HCT116 (cell line): Measurements from ENCODE around the gene DHFR2. TPM values are rescaled to one million over a fixed set of nuclear protein-coding genes. Genes with fewer than 3 reads are reported as not detected.
"Not testable (repeated sequence)": the region's sequence is repeated elsewhere in the genome, so short reads cannot be mapped to it uniquely, and the experiment has no call there.

ENCODE experiments used
- ATAC-seq: fragments of 200-7000 bp; cut with Tn5 transposase; 2 replicates; pipeline ENCODE4 v1.9.1; 2020; ENCODE audit warnings: mild to moderate bottlenecking, moderate library complexity
- BruUV-seq: library from RNA; stranded (reverse); fragments of 400-500 nt; replicated peaks from 2 replicates; lab custom pipeline; 2021; lab: Mats Ljungman, UMichigan
- CTCF ChIA-PET: fragments of 300-600 bp; sonication (Branson Sonifier 250); formaldehyde crosslinking; loops from one replicate; lab custom pipeline; 2021; ENCODE audit warnings: antibody characterized with exemption; lab: Charles Lee
- POLR2A ChIA-PET: fragments of 300-600, 350-600 bp; sonication (Branson Sonifier 250); formaldehyde crosslinking; loops from one replicate; lab custom pipeline; 2021; ENCODE audit warnings: antibody characterized with exemption; lab: Charles Lee
- RAD21 ChIA-PET, 2 experiments: fragments of 300-600 bp; sonication (Branson Sonifier 250); formaldehyde crosslinking; loops; one replicate each; lab custom pipeline; 2023; ENCODE audit warnings: low total read pairs in 2 of 2; ENCODE audit not compliant: uncharacterized antibody in 2 of 2, unreplicated experiment in 2 of 2, low non-redundant PET in 1 of 2; lab: Charles Lee
- DNase-seq: peaks from one replicate; pipeline ENCODE4 v3.0.0-alpha.2; 2010; ENCODE audit warnings: low read depth, low spot score
- H2AFZ ChIP-seq: fragments of 200-600 bp; shearing (Covaris generic), sonication (generic); 2 replicates; pipeline ENCODE4 v1.6.1; 2017; ENCODE audit warnings: low read depth, mixed run types, mixed read lengths, antibody characterized with exemption, low read length; ENCODE audit not compliant: poor library complexity, severe bottlenecking
- H3K27ac ChIP-seq: 2 replicates; pipeline ENCODE4 v1.5.1; 2012; ENCODE audit warnings: low read depth, low read length
- H3K27me3 ChIP-seq: fragments of 200-600 bp; sonication (generic); 2 replicates; pipeline ENCODE4 v1.6.1; 2016; ENCODE audit warnings: mixed run types, low read length, mixed read lengths; ENCODE audit not compliant: insufficient read depth
- H3K36me3 ChIP-seq, 2 experiments: fragments of 200-500 bp in 1 of 2; fragments of 200-600 bp in 1 of 2; sonication (Bioruptor generic) in 1 of 2; sonication (generic) in 1 of 2; 2 replicates each; pipeline versions ENCODE4 v1.5.1 to v1.6.1; 2014 to 2016; ENCODE audit warnings: low read length in 2 of 2, inconsistent platforms in 1 of 2, mixed read lengths in 1 of 2, mixed run types in 1 of 2; ENCODE audit not compliant: insufficient read depth in 2 of 2, control insufficient read depth in 1 of 2
- H3K4me1 ChIP-seq, 2 experiments: fragments of 200-600 bp in 1 of 2; sonication (generic) in 1 of 2; 2 replicates each; pipeline versions ENCODE4 v1.5.1 to v1.6.1; 2012 to 2017; ENCODE audit warnings: low read length in 2 of 2, inconsistent platforms in 1 of 2, mild to moderate bottlenecking in 1 of 2, mixed read lengths in 1 of 2, mixed run types in 1 of 2, moderate library complexity in 1 of 2; ENCODE audit not compliant: insufficient read depth in 2 of 2, control insufficient read depth in 1 of 2
- H3K4me2 ChIP-seq: fragments of 200-600 bp; sonication (generic); 2 replicates; pipeline ENCODE4 v1.6.1; 2017; ENCODE audit warnings: mixed run types, low read length, mixed read lengths
- H3K4me3 ChIP-seq, 2 experiments: fragments of 200-600 bp in 1 of 2; sonication (generic) in 1 of 2; replicated peaks in 1 of 2; 2 replicates each; pipeline ENCODE4 v1.5.1; 2011 to 2016; ENCODE audit warnings: low read length in 2 of 2, control low read depth in 1 of 2, low read depth in 1 of 2, mild to moderate bottlenecking in 1 of 2, mixed read lengths in 1 of 2, mixed run types in 1 of 2
- H3K79me2 ChIP-seq: fragments of 200-600 bp; sonication (generic); 2 replicates; pipeline ENCODE4 v1.6.1; 2017; ENCODE audit warnings: mild to moderate bottlenecking, mixed run types, low read length, moderate library complexity, mixed read lengths; ENCODE audit not compliant: insufficient read depth
- H3K9ac ChIP-seq: fragments of 200-600 bp; sonication (generic); 2 replicates; pipeline ENCODE4 v1.6.1; 2016; ENCODE audit warnings: low read length, mixed read lengths
- H3K9me2 ChIP-seq: fragments of 200-600 bp; sonication (generic), shearing (Covaris generic); 2 replicates; pipeline ENCODE4 v1.6.1; 2017; ENCODE audit warnings: mixed run types, mild to moderate bottlenecking, moderate library complexity; ENCODE audit not compliant: insufficient read depth
- H3K9me3 ChIP-seq, 2 experiments: fragments of 200-500 bp in 1 of 2; fragments of 200-600 bp in 1 of 2; sonication (Bioruptor generic) in 1 of 2; sonication (generic) in 1 of 2; 2 replicates each; pipeline ENCODE4 v1.6.1; 2014 to 2017; ENCODE audit warnings: low read length in 2 of 2, mixed read lengths in 2 of 2, inconsistent platforms in 1 of 2, low read depth in 1 of 2, mild to moderate bottlenecking in 1 of 2, mixed run types in 1 of 2, moderate library complexity in 1 of 2; ENCODE audit not compliant: control insufficient read depth in 1 of 2, insufficient read depth in 1 of 2
- H4K20me1 ChIP-seq: fragments of 200-600 bp; sonication (generic), shearing (Covaris generic); 2 replicates; pipeline ENCODE4 v1.6.1; 2017; ENCODE audit warnings: mixed run types, mild to moderate bottlenecking, moderate library complexity; ENCODE audit not compliant: insufficient read depth
- EGR1 ChIP-seq: IDR thresholded peaks from 2 replicates; pipeline ENCODE4 v1.6.1; 2012; ENCODE audit warnings: low read depth
- REST ChIP-seq: IDR thresholded peaks from 2 replicates; pipeline ENCODE4 v1.6.1; 2012; ENCODE audit warnings: low read depth
- intact Hi-C: fragments of 100-400 bp; cut with micrococcal nuclease; formaldehyde crosslinking; loops from 2 replicates; pipeline ENCODE4 v1.10.0; 2022
- total RNA-seq: library from RNA; stranded (reverse); gene quantifications from one replicate; pipeline ENCODE4 v1.2.1, GENCODE V29; 2021; ENCODE audit not compliant: unreplicated experiment

DHFR2 gene
- total RNA-seq, 1 experiment from 2014 or later: 1.8 TPM

- Histone ChIP-seq H3K4me2 (no peak overlapping the region), H3K4me3 (no peak overlapping the region), H3K36me3 (no peaks in the 10 kb centered on the region; a peak in 1 of 4 replicates), H3K27me3 (no peaks in the 10 kb centered on the region), H4K20me1 (no peaks in the 10 kb centered on the region), H3K79me2 (no peaks in the 10 kb centered on the region), H3K9me3 (no peaks in the 10 kb centered on the region), H3K27ac (no peak overlapping the region), H3K4me1 (no peaks in the 10 kb centered on the region), H2AFZ (no peak overlapping the region), H3K9me2 (no peaks in the 10 kb centered on the region), H3K9ac (no peak overlapping the region)
- intact Hi-C loops: no loop called here
- RAD21 ChIA-PET: no interaction called here
- TF ChIP-seq EGR1: no peak
- no peak for TF ChIP-seq REST
- ATAC-seq: no peak
- no TSS peak for BruUV-seq
- POLR2A ChIA-PET: interaction anchor here (2.0 kb wide), 1 partner anchor 19 kb away, joined by 6 read pairs; the partner anchor contains the start of genes DHFR2 and NSUN3
- CTCF ChIA-PET: interaction anchor here (1.9 kb wide), 1 partner anchor 13 kb away, joined by 6 read pairs; no protein-coding TSS in a partner anchor
- DNase-seq: no peak
Measured at GRCh38 chr3:94081884-94082283, 19.2 kb upstream of the DHFR2 start.

GRCh38 chr3:94080552-94080951 lies 17.8 kb upstream of the DHFR2 start:
- ATAC-seq, H3K4me2 ChIP-seq, POLR2A ChIA-PET, H3K27ac ChIP-seq, H3K4me3 ChIP-seq, H3K9me2 ChIP-seq, intact Hi-C loops, H3K27me3 ChIP-seq, H3K36me3 ChIP-seq, RAD21 ChIA-PET, H3K4me1 ChIP-seq, H3K9me3 ChIP-seq, H3K9ac ChIP-seq, H3K79me2 ChIP-seq, H4K20me1 ChIP-seq, BruUV-seq, DNase-seq, H2AFZ ChIP-seq: not testable (repeated sequence)
- CTCF ChIA-PET: interaction anchor here (1.9 kb wide), 1 partner anchor 11 kb away, joined by 6 read pairs; no protein-coding TSS in a partner anchor
